Measurements from ENCODE around the gene NAA80.

Gene NAA80

GRCh38 chr3:50254577-50255250, 44.5 kb downstream of the NAA80 start:
- DNase-seq, result no peak

- DNase-seq, result no peak
Measured at GRCh38 chr3:50251220-50251619, 48.0 kb downstream of the NAA80 start.

GRCh38 chr3:50250514-50250913, 48.7 kb downstream of the NAA80 start:
- no peak for DNase-seq

GRCh38 chr3:50249457-50249856, 49.7 kb downstream of the NAA80 start:
- DNase-seq, result no peak

- DNase-seq, result no peak
Measured at GRCh38 chr3:50248387-50248786, 50.8 kb downstream of the NAA80 start.

GRCh38 chr3:50246517-50246954, 52.7 kb downstream of the NAA80 start:
- DNase-seq, result no peak
